ENCODE results near the gene TMEM259. TPM values are rescaled to one million over a fixed set of nuclear protein-coding genes. Genes with fewer than 3 reads are reported as not detected.
A peak's percentile ranks its signal among the peaks of the same experiment; 100 is the strongest.

The TMEM259 gene
- total RNA-seq, 1 donor from 2014 or later: 31.7 TPM

DNA sequence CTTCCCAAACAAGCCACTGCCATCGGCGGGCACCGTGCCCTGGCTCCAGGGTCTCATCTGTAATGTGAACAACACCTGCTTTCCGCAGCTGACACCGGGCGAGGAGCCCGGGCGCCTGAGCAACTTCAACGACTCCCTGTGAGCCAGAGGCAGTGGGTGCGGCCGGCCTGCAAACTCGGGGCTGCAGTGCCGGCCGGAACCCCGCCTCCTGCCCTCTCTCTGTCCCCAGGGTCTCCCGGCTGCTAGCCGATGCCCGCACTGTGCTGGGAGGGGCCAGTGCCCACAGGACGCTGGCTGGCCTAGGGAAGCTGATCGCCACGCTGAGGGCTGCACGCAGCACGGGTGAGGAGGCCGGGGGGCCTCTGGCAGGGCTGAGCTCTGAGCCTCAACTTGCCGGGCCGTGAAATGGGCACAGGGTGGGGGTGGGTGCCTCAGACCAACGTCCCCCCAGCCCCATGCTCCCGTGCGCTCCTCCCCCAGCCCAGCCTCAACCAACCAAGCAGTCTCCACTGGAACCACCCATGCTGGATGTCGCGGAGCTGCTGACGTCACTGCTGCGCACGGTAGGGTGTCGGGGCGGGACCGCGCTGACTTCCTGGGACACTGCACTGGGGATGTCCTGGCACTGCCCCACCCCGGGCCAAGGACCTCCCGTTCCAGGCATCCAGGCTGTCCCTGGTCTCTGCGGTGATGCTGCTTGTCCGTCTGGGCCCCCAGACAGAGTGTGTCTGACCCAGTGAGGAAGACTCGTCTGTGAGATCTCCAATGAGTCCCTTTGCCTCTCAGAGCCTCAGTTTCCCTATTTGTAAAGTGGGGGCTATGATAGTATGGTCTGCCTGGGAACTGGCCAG lies 21.1 kb upstream of the TMEM259 start:
- Histone ChIP-seq H4K20me1 (ENCODE audit: low read depth) (peaks cover 38% of the 10 kb centered on the region), H3K9me3 (ENCODE audit: low read depth) (no peaks in the 10 kb centered on the region), H3K4me1 (peaks cover 8% of the 10 kb centered on the region), H3K27ac (no peak overlapping the region), H3K9ac (no peak overlapping the region), H3K27me3 (no peaks in the 10 kb centered on the region), H2AFZ (replicated peaks) (no peak overlapping the region), H3F3A (ENCODE audit: low read depth) (peaks cover 36% of the 10 kb centered on the region), H3K36me3 (no peaks in the 10 kb centered on the region), H3K4me3 (no peak overlapping the region), H3K4me2 (no peak overlapping the region), H3K79me2 (ENCODE audit: low read depth) (no peaks in the 10 kb centered on the region)
- H3K27me3 Mint-ChIP-seq (ENCODE audit: insufficient read depth, low read depth): peaks cover 10% of the 10 kb centered on the region
- peaks cover 6% of the 10 kb centered on the region for H3K36me3 Mint-ChIP-seq
- H3K27ac Mint-ChIP-seq: peak overlapping the region; percentile 50
- no peaks in the 10 kb centered on the region for H3K9me3 Mint-ChIP-seq
- peak overlapping the region; percentile 64 for H3K4me3 Mint-ChIP-seq
- no peak for DNase-seq (ENCODE audit: low spot score)
- H3K4me1 Mint-ChIP-seq: peaks cover 27% of the 10 kb centered on the region
- TF ChIP-seq EZH2phosphoT487 (IDR thresholded peaks at IDR 0.05) (no peak), EZH2 (IDR thresholded peaks at IDR 0.05) (no peak)
- TF ChIP-seq, protein P1, sequence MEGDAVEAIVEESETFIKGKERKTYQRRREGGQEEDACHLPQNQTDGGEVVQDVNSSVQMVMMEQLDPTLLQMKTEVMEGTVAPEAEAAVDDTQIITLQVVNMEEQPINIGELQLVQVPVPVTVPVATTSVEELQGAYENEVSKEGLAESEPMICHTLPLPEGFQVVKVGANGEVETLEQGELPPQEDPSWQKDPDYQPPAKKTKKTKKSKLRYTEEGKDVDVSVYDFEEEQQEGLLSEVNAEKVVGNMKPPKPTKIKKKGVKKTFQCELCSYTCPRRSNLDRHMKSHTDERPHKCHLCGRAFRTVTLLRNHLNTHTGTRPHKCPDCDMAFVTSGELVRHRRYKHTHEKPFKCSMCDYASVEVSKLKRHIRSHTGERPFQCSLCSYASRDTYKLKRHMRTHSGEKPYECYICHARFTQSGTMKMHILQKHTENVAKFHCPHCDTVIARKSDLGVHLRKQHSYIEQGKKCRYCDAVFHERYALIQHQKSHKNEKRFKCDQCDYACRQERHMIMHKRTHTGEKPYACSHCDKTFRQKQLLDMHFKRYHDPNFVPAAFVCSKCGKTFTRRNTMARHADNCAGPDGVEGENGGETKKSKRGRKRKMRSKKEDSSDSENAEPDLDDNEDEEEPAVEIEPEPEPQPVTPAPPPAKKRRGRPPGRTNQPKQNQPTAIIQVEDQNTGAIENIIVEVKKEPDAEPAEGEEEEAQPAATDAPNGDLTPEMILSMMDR (IDR thresholded peaks at IDR 0.05): no peak

DNA sequence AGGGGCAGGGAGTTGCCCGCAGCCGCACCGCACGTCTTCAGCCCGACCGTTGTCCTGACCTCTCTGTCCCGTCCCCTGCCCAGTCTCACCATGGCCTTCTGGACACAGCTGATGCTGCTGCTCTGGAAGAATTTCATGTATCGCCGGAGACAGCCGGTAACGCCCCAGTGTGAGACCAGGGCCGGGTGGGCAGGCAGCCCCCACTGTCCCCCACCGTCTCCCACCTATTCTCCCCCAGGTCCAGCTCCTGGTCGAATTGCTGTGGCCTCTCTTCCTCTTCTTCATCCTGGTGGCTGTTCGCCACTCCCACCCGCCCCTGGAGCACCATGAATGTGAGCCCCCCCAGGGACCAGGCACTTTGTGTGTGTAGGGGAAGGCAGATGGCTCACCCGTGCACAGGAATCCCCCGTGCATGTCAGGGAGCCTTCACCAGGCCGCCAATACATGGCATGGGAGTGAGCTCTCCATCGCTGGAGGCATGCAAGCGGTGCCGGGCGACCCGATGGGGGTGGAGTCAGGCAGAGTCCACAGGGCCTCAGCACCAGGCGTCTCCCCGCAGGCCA lies 20.4 kb upstream of the TMEM259 start:
- no peak for DNase-seq (ENCODE audit: low spot score)

GRCh38 chr19:1040476-1041271 lies 19.8 kb upstream of the TMEM259 start:
- DNase-seq (ENCODE audit: low spot score): peak; percentile 96

More for the DNA sequence above, 20.4 kb upstream of the TMEM259 start:
- no peak overlapping the region for H3K9ac ChIP-seq
- H3K4me2 ChIP-seq: peak overlapping the region; percentile 79
- Mint-ChIP-seq H3K4me3 (peak overlapping the region; percentile 93), H3K4me1 (peaks cover 27% of the 10 kb centered on the region), H3K27ac (no peak overlapping the region), H3K36me3 (peaks cover 8% of the 10 kb centered on the region), H3K27me3 (ENCODE audit: insufficient read depth, low read depth) (peaks cover 10% of the 10 kb centered on the region), H3K9me3 (no peaks in the 10 kb centered on the region)
- no peaks in the 10 kb centered on the region for H3K27me3 ChIP-seq
- H3F3A ChIP-seq (ENCODE audit: low read depth): peaks cover 40% of the 10 kb centered on the region
- no peaks in the 10 kb centered on the region for H3K36me3 ChIP-seq
- TF ChIP-seq EZH2 (IDR thresholded peaks at IDR 0.05): no peak
- TF ChIP-seq EZH2phosphoT487 (IDR thresholded peaks at IDR 0.05): no peak
- TF ChIP-seq, protein P1 (IDR thresholded peaks at IDR 0.05): no peak
- peaks cover 8% of the 10 kb centered on the region for H3K4me1 ChIP-seq
- peak overlapping the region; percentile 55 for H3K4me3 ChIP-seq
- peaks cover 40% of the 10 kb centered on the region for H4K20me1 ChIP-seq (ENCODE audit: low read depth)
- no peak overlapping the region for H2AFZ ChIP-seq (replicated peaks)
- no peak overlapping the region for H3K27ac ChIP-seq
- no peaks in the 10 kb centered on the region for H3K79me2 ChIP-seq (ENCODE audit: low read depth)
- no peaks in the 10 kb centered on the region for H3K9me3 ChIP-seq (ENCODE audit: low read depth)

More at GRCh38 chr19:1040476-1041271, 19.8 kb upstream of the TMEM259 start:
- no peak overlapping the region for H3K9ac ChIP-seq
- no peaks in the 10 kb centered on the region for H3K79me2 ChIP-seq (ENCODE audit: low read depth)
- Mint-ChIP-seq H3K4me1 (peaks cover 27% of the 10 kb centered on the region), H3K36me3 (peaks cover 8% of the 10 kb centered on the region), H3K27me3 (ENCODE audit: insufficient read depth, low read depth) (peaks cover 10% of the 10 kb centered on the region), H3K4me3 (peak overlapping the region; percentile 93), H3K9me3 (no peaks in the 10 kb centered on the region), H3K27ac (no peak overlapping the region)
- H3K9me3 ChIP-seq (ENCODE audit: low read depth): no peaks in the 10 kb centered on the region
- no peaks in the 10 kb centered on the region for H3K27me3 ChIP-seq
- TF ChIP-seq, protein P1 (IDR thresholded peaks at IDR 0.05): no peak
- TF ChIP-seq EZH2 (IDR thresholded peaks at IDR 0.05): no peak
- no peak for TF ChIP-seq EZH2phosphoT487 (IDR thresholded peaks at IDR 0.05)
- H3K4me1 ChIP-seq: peaks cover 8% of the 10 kb centered on the region
- H3K4me2 ChIP-seq: peak overlapping the region; percentile 79
- peaks cover 40% of the 10 kb centered on the region for H3F3A ChIP-seq (ENCODE audit: low read depth)
- H3K36me3 ChIP-seq: no peaks in the 10 kb centered on the region
- peaks cover 44% of the 10 kb centered on the region for H4K20me1 ChIP-seq (ENCODE audit: low read depth)
- peak overlapping the region; percentile 55 for H3K4me3 ChIP-seq
- no peak overlapping the region for H3K27ac ChIP-seq
- H2AFZ ChIP-seq (replicated peaks): no peak overlapping the region

Measured in neural progenitor cell (in vitro differentiated cells).